ENCODE measurements around the gene TCAP.

Gene TCAP

DNA sequence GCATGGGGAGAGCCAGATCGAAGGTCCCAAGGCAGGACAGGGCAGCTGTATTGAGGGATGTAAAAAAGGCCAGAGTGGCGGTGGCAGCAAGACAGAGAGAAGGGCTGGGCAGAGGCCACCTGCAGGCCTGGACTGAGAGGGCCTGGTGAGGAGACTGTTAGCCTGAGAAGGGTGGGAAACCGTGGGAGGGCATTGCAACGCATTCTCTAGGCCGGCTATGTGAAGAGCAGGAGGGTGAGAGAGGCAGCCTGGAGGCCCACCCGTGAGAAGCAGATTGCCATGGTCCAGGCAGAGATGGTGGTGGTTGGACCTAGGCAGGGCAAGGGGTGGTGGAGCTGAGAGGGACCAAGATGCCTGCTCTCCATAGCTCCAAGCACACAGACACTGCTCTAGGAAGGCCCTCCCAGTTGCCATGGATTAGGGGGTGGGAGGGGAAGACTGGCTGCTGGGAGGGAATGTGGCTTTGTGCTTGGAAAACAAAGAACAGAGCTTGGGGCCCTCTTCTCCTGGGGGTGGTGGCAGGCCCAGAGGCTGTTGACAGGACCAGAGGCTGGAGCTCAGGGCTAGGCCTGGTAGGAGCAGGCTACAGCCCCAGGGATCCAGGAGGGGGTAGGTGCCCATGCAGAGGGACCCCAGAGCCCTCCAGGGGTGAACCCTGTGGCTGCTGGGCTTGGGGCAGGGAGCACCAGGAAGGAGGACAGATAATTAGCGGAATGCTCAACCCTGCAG, 12.4 kb upstream of the TCAP start:
- no peak for DNase-seq

DNA sequence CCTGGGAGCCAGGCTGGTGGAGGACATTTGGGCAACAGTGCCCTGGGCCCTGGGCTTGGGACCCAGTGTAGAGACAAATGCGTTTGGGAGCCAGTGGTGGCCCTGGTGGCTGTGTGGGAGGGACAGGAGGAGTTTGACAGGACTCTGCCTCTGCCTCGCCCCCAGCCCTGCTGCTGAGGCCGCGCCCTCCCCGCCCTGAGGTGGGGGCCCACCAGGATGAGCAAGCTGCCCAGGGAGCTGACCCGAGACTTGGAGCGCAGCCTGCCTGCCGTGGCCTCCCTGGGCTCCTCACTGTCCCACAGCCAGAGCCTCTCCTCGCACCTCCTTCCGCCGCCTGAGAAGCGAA, 11.9 kb upstream of the TCAP start:
- no peak for DNase-seq

DNA sequence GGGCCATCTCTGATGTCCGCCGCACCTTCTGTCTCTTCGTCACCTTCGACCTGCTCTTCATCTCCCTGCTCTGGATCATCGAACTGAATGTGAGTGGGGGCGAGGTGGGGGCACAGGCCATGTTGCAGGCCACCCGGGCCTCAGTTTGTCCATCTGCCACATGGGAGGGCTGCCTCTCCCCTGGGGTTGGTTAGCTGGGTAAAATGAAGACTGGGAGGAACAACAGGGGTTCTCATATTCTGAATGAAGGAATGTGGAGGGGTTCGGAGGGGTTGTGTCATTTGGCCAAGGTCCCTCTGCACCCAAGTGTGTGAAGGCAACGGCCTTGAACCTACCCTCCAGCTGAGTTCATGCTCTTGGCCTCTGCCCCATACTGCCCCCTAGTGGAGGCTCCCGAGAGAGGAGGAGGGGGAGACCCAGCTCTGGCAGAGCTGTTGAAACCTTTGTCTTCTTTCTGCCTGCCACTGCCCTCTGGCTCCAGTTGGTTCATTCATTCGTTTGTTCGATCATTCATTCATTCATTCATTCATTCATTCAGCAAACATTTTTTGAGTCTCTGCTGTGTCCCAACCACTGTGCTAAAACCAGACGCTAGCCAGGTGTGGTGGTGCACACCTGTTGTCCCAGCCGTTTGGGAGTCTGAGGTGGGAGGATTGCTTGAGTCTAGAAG, 11.4 kb upstream of the TCAP start:
- peak; percentile 84 for DNase-seq

DNA sequence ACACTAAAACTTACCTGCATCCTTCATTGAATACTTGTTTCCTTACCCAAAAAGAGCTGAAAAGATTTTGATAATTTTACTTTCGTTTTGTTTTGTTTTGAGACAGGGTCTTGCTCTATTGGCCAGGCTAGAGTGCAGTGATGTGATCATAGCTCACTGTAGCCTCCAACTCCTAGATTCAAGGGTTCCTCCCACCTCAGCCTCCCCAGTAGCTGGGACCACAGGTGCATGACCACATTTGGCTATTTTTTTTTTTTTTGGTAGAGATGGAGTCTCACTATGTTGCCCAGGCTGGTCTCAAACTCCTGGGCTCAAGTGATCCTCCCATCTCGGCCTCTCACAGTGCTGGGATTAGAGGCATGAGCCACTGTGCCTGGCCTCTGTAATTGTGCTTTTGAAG, 10.0 kb upstream of the TCAP start:
- no peak for DNase-seq

DNA sequence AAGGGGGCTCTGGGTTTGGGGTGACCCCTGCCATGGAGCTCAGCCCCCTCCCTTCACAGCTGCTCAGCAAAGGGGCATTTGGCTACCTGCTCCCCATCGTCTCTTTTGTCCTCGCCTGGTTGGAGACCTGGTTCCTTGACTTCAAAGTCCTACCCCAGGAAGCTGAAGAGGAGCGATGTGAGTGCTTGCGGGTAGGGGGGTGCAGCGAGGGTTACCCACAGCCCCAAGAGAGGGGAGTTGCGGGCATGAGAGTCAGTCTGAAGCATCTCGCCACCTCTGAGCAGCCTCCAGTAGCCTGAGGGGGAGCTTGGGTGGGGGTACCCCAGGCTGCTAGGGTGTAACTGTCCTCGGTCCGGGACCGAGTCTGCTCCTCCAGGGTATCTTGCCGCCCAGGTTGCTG, 6.8 kb upstream of the TCAP start:
- no peak for DNase-seq

DNA sequence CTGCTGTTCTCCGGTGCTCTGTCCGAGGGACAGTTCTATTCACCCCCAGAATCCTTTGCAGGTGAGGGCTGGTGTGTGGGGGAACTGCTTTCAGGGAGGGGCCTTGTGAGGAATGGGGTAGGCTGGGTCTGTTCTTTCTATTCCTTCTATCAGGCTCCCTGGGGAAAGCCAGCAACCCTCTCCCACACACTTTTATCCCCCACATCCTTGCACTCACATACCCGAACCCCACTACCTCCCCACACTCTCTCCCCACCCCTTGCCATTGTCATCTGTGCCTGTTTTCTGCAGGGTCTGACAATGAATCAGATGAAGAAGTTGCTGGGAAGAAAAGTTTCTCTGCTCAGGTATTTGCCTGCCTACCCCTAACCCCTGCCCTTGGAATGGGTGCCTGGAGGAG, 6.4 kb upstream of the TCAP start:
- no peak for DNase-seq

DNA sequence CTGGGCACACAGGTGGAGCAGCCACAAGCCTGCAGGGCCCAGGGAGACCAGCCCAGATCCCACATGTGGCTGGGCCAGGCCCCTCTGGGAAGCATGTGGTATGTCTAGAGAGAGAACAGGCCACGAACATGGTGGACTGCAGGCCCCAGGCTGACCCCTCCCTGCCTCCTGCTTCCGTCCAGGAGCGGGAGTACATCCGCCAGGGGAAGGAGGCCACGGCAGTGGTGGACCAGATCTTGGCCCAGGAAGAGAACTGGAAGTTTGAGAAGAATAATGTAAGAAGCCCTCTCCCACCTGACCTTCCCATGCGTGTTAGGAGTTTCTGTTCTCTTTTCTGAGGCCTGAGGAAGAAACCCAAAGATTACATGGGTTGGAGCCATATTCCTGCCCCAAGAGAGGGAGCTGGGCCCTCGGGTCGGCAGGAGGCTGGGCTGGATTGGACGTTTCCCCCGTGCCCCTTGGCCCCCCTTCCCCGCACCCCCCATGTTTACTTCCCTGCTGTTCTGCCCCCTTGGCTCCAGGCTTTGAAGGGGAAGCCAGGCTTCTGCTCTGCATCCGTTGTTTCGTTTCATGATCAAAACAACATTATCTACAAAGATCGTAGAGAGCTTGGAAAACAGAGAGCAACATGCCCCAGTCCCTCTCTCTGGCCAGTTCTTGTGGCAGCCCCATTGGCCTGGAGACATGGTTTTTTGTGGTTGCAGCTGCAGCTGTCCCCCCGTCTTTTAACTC, 5.7 kb upstream of the TCAP start:
- DNase-seq, result peak; percentile 50

DNA sequence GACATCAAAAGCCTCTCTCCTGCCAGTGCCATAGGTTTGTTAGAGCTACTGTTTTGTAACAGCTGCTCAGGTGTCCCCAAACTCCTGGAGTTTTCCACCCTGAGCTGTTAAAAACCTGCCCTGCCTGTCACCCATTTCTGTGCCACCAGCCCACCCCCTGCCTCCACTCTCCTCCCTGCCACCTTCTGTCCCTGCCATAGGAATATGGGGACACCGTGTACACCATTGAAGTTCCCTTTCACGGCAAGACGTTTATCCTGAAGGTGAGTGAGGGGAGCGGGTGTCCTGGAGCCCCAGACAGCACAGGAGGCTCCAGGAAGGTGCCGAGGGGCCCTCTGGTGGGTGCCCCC, 5.2 kb upstream of the TCAP start:
- DNase-seq, result no peak

DNA sequence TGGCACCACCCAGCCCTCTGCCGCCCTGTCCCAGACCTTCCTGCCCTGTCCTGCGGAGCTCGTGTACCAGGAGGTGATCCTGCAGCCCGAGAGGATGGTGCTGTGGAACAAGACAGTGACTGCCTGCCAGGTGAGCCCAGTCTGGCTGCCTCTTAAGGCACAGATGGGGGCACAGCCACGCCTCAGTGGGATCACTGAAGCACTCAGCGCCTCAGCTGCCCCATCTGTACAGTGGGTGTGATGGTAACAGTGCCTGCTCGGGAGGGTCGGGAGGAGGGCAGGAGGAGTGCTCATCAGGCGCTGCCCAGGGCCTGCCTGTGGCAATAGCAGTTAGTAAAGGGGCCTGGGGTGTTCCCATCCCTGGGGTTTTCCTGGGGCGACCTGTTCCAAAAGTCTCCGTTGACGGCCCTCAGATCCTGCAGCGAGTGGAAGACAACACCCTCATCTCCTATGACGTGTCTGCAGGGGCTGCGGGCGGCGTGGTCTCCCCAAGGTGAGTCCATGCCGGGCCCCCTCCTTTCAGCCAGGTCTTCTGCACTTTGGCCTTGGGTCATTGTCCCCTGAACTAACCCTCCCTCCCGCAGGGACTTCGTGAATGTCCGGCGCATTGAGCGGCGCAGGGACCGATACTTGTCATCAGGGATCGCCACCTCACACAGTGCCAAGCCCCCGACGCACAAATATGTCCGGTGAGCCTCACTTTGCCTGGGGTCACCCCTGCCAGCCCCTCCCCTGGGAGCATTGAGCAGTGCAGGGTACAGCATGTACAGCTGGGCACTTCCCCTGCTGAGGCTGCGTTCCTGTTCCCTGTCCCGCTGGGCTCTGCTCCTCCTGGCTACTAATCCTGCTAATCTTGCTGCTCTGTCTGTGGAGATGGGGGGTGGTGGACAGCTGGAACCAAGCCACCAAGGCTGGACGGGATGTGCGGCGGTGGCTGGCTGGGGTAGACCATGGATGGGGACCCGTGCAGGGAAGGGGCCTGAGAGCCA, 4.5 kb upstream of the TCAP start:
- DNase-seq, result no peak

DNA sequence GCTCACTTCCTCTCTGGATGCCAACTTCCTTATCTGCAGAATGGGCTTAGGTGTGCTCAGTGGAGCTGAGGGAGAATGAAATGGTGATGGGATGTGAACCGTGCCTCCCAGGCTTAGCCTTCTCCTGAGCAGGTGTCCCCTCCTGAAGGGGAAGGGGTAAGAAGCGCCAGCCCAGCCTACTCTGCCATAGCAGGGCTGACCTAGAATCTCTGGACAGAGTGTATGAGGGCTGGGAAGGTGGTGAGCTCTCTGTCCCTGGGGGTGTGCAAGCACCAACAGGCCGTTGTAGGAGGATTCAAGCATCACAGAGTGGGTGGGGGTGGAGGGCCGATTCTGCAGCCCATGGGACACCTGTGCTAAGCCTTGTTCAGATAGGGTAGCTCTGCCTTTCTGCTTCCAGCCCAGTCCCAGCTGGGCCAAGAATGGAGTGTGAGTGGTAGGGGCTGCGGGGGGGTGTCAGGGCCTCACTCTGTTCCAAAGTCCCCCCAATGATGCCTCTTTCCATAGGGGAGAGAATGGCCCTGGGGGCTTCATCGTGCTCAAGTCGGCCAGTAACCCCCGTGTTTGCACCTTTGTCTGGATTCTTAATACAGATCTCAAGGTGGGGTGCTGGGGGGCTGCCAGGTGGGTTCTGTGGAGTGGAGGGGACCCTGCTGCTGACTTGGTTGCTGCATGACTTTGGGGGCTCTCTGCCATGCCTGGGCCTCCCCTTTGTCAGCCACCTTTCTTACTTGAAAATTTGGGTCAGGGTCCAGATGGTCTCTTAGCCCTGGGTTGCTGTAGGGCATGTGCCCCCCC, 3.2 kb upstream of the TCAP start:
- no peak for DNase-seq

DNA sequence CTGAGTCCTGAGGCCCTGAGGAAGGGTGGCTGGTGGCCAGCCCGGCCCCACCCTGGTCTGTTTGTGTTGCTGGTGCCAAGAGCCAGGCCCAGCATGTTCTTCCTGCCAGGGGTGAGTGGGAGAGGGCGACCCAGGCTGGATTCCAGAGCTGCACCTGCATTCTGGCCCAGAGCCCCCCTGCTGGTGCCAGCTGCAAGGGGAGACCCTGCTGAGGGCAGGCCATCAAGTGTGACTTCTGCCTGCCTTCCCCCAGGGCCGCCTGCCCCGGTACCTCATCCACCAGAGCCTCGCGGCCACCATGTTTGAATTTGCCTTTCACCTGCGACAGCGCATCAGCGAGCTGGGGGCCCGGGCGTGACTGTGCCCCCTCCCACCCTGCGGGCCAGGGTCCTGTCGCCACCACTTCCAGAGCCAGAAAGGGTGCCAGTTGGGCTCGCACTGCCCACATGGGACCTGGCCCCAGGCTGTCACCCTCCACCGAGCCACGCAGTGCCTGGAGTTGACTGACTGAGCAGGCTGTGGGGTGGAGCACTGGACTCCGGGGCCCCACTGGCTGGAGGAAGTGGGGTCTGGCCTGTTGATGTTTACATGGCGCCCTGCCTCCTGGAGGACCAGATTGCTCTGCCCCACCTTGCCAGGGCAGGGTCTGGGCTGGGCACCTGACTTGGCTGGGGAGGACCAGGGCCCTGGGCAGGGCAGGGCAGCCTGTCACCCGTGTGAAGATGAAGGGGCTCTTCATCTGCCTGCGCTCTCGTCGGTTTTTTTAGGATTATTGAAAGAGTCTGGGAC, 2.4 kb upstream of the TCAP start:
- DNase-seq, result no peak

DNA sequence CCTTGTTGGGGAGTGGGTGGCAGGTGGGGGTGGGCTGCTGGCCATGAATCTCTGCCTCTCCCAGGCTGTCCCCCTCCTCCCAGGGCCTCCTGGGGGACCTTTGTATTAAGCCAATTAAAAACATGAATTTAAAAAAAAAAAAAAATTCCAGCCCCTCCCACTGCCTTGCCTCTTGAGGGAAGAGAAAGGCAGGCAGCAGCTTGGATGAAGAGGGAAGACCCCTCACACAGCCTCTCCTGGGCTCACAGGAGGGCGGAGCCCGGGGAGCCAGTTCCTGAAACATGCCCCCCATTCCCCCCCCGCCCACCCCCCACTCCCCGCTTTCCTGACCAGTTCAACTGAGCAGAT, 1.8 kb upstream of the TCAP start:
- DNase-seq, result no peak

DNA sequence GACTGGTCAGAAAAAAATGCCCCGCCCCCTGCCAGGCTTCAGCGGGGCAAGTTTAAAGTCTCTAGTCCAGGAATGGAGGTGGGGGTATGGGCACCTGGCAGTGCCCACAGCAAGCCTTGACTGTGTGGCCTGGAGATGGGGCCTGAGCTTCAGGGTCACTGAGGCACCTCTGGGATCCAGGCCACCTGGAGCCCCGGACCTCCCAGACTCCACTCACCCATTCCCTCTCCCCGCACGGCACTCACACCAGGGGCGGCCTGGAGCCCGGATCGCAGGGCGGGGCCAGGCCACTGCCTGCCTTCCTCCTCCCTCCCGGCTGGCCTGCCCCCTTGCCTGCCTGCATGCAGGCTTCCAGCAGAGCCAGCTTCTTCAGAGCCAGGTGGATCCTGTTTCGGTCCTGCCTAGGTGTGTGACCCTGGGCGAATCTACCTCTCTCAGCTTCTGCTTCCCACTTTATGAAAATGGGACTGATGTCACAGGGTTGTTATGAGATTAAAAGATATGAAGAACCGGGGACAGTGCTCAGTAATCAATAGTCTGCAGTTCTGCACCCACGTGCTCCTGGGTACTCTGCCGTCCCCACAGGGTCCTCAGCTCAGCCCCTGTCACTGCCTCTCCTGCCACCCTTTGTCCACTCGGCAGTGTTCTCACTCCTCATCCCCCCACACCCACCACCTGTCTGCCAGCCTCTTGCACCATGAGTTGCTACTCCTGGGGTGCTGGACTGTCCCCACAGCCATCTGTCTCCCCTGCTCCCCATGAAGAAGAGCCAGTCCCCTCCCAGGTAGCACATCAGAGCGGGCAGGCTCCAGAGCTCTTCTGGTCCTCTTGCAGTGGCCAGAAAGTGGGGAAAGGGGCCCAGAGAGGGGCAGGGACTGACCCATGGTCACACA, 1.2 kb upstream of the TCAP start:
- DNase-seq, result no peak

DNA sequence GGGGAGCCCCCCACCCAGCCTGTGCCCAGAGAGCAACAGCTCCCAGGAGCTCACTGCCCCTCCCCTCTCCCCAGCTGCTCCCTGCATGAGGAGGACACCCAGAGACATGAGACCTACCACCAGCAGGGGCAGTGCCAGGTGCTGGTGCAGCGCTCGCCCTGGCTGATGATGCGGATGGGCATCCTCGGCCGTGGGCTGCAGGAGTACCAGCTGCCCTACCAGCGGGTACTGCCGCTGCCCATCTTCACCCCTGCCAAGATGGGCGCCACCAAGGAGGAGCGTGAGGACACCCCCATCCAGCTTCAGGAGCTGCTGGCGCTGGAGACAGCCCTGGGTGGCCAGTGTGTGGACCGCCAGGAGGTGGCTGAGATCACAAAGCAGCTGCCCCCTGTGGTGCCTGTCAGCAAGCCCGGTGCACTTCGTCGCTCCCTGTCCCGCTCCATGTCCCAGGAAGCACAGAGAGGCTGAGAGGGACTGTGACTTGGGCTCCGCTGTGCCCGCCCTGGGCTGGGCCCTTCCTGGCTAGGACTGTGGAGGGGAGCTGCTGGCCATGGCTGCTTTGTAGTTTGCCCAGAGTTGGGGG, 584 bp downstream of the TCAP start:
- no peak for DNase-seq

DNA sequence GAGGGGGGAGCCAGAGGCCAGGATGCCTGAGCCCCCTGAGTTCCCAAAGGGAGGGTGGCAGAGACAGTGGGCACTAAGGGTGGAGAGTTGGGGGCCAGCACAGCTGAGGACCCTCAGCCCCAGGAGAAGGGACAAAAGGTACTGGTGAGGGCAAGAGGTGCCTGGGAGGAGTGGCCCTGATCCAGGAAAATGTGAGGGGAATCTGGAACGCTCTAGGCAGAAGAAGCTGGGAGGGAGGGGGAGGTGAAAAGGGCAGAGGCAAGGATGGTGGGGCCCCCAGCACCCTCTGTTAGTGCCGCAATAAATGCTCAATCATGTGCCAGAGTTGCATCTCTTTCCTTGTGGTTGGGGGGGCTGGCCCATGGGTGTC, 1.1 kb downstream of the TCAP start:
- no peak for DNase-seq

DNA sequence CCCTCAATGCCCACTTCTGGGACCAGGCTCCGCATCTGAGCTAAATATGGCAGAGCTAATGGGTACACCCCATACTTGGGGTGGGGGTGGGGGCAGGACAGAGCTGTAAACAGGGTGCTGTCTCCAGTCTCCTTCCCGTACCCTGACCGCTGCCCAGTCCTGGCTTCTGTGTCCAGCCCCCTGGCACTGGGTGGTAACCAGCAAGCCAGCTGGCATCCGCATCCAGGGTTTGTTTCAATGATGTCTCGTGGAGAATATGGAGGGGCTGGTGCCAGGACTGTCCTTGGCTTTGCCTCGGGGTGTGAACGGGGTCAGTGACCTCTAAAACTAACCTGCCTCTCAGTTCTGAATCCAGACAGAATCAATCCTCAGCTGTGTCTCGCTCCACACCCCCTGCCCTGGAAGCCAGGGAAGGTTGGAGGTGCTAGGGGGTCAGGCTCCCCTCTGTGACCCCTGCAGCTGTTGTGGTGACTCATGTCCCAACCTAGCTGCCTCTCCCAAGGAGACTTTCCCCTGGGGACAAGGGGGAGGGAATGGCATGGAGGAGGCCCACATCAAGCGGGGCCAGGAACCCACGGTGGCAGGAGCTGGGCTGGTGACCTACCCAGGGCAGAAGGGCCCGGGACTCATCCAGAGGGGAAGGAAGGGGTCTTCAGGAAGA, 1.6 kb downstream of the TCAP start:
- DNase-seq, result no peak

DNA sequence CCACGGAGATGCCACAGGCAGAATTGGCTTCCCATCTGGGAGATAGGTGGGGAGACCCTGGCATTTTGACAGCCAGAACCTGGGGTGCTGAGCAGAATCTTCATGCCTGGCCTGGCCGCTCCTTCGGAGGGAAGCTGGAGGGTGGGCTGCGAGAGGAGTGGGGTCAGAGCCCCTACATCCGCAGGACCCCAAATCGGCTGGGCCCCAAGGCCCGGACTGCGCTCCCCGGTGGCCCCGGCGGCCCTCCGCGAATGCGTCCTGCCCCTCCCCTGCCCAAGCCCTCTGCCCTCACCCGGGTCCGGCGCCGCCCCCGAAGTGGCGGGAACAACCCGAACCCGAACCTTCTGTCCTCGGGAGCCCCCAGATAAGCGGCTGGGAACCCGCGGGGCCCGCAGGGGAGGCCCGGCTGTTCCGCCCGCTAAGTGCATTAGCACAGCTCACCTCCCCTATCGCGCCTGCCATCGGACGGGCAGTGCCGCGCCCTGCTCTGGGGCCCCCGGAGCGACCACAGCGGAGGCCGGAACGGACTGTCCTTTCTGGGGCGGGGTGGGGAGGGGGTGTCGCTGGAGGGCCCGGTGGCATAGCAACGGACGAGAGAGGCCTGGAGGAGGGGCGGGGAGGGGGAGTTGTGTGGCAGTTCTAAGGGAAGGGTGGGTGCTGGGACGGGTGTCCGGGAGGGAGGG, 2.3 kb downstream of the TCAP start:
- no peak for DNase-seq

DNA sequence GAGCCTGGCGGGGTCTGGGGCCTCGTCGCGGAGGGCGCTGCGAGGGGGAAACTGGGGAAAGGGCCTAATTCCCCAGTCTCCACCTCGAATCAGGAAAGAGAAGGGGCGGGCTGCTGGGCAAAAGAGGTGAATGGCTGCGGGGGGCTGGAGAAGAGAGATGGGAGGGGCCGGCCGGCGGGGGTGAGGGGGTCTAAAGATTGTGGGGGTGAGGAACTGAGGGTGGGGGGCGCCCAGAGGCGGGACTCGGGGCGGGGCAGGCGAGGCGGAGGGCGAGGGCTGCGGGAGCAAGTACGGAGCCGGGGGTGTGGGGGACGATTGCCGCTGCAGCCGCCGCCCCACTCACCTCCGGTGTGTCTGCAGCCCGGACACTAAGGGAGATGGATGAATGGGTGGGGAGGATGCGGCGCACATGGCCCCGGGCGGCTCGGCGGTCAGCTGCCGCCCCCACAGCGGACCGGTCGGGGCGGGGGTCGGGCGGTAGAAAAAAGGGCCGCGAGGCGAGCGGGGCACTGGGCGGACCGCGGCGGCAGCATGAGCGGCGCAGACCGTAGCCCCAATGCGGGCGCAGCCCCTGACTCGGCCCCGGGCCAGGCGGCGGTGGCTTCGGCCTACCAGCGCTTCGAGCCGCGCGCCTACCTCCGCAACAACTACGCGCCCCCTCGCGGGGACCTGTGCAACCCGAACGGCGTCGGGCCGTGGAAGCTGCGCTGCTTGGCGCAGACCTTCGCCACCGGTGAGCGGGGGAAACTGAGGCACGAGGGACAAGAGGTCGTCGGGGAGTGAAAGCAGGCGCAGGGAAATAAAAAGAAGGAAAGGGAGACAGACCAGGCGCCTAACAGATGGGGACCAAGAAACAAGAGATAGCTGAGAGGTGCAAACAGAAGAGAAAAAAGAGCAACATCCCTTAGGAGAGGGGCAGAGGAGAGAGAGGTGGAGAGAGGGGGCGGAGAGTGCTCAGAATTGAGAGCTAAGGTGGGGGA, 3.1 kb downstream of the TCAP start, which contains the start of gene PNMT:
TSS of gene PNMT (plus strand) at position 509 of the 980 bp plus-strand sequence. CDS start at position 532, 23 bp downstream.
- peak; percentile 64 for DNase-seq
